ENCODE results near the gene AKAP9. TPM values are rescaled to one million over a fixed set of nuclear protein-coding genes. Genes with fewer than 3 reads are reported as not detected.

Gene AKAP9
- total RNA-seq, 6 experiments from 2014 or later = 30.9 to 63.7 (median 40.5) TPM

DNA sequence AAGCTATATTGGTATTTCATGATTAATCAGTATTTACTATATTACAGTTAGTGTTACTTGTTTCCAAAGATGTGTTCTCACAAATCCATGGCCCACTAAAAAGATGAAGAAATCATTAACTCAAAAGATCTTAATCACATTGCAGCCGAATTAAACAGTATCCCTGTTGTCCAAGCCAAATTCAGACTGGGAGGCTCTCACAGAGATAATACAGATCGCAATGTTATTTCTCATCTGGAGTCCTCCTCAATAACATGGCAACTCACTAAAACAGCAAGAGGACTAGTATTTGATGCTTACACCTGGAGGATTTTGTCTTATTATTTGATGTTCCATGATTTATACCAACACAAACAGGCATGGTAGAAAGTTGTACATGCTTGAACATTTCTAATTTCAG lies 170.2 kb downstream of the AKAP9 start:
- no peak for ATAC-seq

DNA sequence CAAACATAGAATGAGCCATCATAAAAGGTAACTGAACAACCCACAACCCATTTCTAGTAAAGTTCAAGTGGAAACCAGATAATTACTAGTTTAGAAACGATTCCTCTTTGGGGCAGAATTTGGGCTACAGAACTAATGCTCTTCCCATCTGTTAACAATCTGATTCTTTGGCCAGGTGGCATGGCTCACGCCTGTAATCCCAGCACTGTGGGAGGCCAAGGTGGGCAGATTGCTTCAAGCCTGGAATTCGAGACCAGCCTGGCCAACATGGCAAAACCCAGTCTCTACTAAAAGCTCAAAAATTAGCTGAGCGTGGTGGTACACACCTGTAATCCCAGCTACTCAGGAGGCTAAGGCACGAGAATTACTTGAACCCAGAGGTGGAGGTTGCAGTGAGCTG lies 175.2 kb downstream of the AKAP9 start:
- ATAC-seq (no peak), DNase-seq (no peak)
- WGBS (ENCODE audit: insufficient coverage, low coverage, low lambda C conversion rate, missing lambda C conversion rate) = 96% methylated on average over 4 of the region's 5 CpGs
- intact Hi-C loops (cut with DNase I) = no loop called here
- Histone ChIP-seq H3K4me3 (no peak overlapping the region), H3K4me1 (no peaks in the 10 kb centered on the region), H3K27me3 (no peaks in the 10 kb centered on the region), H3K36me3 (peaks cover 0 to 46% (median 2%) of the 10 kb centered on the region in 4 donors), H3K9me3 (no peaks in the 10 kb centered on the region), H3K27ac (no peak overlapping the region)
- no peak for TF ChIP-seq POLR2A (IDR thresholded peaks at IDR 0.05)
- TF ChIP-seq, protein P1, sequence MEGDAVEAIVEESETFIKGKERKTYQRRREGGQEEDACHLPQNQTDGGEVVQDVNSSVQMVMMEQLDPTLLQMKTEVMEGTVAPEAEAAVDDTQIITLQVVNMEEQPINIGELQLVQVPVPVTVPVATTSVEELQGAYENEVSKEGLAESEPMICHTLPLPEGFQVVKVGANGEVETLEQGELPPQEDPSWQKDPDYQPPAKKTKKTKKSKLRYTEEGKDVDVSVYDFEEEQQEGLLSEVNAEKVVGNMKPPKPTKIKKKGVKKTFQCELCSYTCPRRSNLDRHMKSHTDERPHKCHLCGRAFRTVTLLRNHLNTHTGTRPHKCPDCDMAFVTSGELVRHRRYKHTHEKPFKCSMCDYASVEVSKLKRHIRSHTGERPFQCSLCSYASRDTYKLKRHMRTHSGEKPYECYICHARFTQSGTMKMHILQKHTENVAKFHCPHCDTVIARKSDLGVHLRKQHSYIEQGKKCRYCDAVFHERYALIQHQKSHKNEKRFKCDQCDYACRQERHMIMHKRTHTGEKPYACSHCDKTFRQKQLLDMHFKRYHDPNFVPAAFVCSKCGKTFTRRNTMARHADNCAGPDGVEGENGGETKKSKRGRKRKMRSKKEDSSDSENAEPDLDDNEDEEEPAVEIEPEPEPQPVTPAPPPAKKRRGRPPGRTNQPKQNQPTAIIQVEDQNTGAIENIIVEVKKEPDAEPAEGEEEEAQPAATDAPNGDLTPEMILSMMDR (IDR thresholded peaks at IDR 0.05) = no peak

More for the DNA sequence above, 170.2 kb downstream of the AKAP9 start:
- DNase-seq = no peak
- intact Hi-C loops (cut with DNase I) = no loop called here
- H3K27me3 ChIP-seq = no peaks in the 10 kb centered on the region
- H3K27ac ChIP-seq = no peak overlapping the region
- H3K36me3 ChIP-seq = peaks cover 1 to 53% (median 11%) of the 10 kb centered on the region in 4 donors
- no peak overlapping the region for H3K4me3 ChIP-seq
- WGBS (ENCODE audit: insufficient coverage, low coverage, low lambda C conversion rate, missing lambda C conversion rate) = 58% methylated on average over 2 of the region's 2 CpGs
- TF ChIP-seq POLR2A (IDR thresholded peaks at IDR 0.05) = no peak
- TF ChIP-seq, protein P1 (IDR thresholded peaks at IDR 0.05) = no peak
- no peaks in the 10 kb centered on the region for H3K9me3 ChIP-seq
- no peaks in the 10 kb centered on the region for H3K4me1 ChIP-seq

DNA sequence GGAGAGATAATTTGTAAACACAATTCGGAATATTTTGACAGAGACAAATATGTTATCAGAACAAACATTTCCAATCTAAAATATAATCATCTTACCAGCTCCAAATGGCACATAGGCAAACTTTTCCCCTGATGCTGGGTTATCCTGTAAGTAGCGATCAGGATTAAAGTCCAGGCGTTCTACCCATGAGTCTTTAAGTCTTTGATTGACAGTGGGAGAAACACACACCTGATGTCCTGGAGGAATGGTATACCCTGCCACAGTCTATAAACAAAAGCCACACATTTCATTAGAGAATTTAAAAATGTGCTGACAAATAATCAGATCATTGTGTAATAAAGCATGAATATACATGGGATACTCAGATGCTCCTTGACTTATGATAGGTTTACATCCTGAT lies 176.3 kb downstream of the AKAP9 start:
- no peak for DNase-seq
- Histone ChIP-seq H3K9me3 (no peaks in the 10 kb centered on the region), H3K36me3 (peaks cover 0 to 37% (median 0%) of the 10 kb centered on the region in 4 donors), H3K4me1 (no peaks in the 10 kb centered on the region), H3K27me3 (no peaks in the 10 kb centered on the region), H3K4me3 (no peak overlapping the region), H3K27ac (no peak overlapping the region)
- intact Hi-C loops (cut with DNase I) = no loop called here
- TF ChIP-seq, protein P1 (IDR thresholded peaks at IDR 0.05) = no peak
- no peak for TF ChIP-seq POLR2A (IDR thresholded peaks at IDR 0.05)
- WGBS (ENCODE audit: insufficient coverage, low coverage, low lambda C conversion rate, missing lambda C conversion rate) = 94% methylated on average over 3 of the region's 3 CpGs
- ATAC-seq = no peak

DNA sequence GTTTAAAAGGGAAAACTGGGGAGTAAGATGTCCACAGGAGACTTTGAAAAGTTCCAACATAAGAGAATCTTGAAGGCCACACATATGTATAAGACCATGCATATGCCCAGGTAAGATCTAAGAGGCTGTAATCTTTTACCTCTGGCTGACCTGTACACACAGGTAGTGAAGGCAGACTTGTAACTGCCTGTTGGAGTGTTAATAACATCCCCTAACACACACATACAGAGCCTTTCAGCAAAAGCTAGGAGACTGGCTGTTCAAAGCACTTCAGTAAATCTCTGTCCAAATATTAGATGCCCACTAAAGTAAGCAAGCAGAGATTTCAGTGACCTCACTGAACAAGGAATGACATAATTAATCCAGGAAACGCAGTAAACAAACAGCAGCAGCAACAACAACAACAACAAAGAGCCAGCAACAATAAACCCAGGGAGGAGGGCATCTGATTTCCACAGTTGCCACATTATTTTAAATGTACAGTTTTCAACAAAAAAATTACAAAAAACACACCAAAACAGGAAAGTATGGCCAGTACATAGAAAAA lies 178.6 kb downstream of the AKAP9 start:
- intact Hi-C loops (cut with DNase I) = no loop called here
- Histone ChIP-seq H3K27ac (no peak overlapping the region), H3K4me1 (no peaks in the 10 kb centered on the region), H3K27me3 (no peaks in the 10 kb centered on the region), H3K36me3 (peaks cover 0 to 57% (median 11%) of the 10 kb centered on the region in 4 donors), H3K4me3 (no peak overlapping the region), H3K9me3 (no peaks in the 10 kb centered on the region)
- no peak for ATAC-seq
- TF ChIP-seq, protein P1 (IDR thresholded peaks at IDR 0.05) = no peak
- no peak for TF ChIP-seq POLR2A (IDR thresholded peaks at IDR 0.05)
- 73% methylated on average over 1 of the region's 1 CpG for WGBS (ENCODE audit: insufficient coverage, low coverage, low lambda C conversion rate, missing lambda C conversion rate)
- no peak for DNase-seq

DNA sequence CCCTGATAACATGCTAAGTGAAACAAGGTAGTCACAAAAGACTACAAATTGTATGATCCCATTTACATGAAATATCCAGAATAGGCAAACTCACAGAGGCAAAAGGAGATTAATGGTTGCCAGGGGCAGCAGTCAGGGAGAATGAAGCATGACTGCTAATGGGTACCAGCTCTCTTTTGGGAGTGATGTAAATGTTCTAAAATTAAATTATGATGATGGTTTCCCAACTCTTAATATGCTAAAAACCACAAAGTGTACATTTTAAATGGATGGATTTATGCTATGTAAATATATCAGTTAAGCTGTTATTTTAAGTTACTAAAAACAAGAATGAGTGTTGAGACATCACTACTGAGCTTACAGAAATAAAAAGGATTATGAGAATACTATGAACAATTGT lies 181.0 kb downstream of the AKAP9 start:
- Histone ChIP-seq H3K36me3 (peaks cover 0 to 65% (median 18%) of the 10 kb centered on the region in 4 donors), H3K4me3 (no peak overlapping the region), H3K9me3 (no peaks in the 10 kb centered on the region), H3K27ac (no peak overlapping the region), H3K27me3 (no peaks in the 10 kb centered on the region), H3K4me1 (no peaks in the 10 kb centered on the region)
- intact Hi-C loops (cut with DNase I) = no loop called here
- ATAC-seq (no peak), DNase-seq (no peak)
- TF ChIP-seq, protein P1 (IDR thresholded peaks at IDR 0.05) = no peak
- TF ChIP-seq POLR2A (IDR thresholded peaks at IDR 0.05) = no peak
